ENCODE data around the gene CUX1. TPM values are rescaled to one million over a fixed set of nuclear protein-coding genes. Genes with fewer than 3 reads are reported as not detected.
"Not testable (repeated sequence)": the region's sequence is repeated elsewhere in the genome, so short reads cannot be mapped to it uniquely, and the experiment has no call there.

The CUX1 gene
- total RNA-seq, 1 donor from 2014 or later, result 40.5 TPM

DNA sequence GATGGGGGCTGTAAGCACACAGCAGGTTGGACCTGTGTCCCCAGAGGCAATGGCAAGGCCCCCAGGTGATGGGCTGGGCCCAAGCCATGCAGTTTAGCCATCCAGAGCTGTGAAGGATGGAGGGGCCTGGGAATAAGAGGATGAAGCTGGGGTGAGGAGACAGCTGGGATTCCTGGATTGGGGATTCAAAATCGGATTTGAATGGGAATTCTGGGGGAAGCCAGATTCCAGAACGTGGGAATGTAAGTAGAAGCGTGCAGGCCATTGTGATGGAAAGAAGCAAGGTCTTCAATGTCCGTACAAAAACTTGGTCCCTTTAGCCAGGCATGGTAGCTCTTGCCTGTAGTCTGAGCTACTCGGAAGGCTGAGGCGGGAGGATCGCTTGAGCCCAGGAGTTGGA, 479.1 kb downstream of the CUX1 start:
- TF ChIP-seq, protein P1, sequence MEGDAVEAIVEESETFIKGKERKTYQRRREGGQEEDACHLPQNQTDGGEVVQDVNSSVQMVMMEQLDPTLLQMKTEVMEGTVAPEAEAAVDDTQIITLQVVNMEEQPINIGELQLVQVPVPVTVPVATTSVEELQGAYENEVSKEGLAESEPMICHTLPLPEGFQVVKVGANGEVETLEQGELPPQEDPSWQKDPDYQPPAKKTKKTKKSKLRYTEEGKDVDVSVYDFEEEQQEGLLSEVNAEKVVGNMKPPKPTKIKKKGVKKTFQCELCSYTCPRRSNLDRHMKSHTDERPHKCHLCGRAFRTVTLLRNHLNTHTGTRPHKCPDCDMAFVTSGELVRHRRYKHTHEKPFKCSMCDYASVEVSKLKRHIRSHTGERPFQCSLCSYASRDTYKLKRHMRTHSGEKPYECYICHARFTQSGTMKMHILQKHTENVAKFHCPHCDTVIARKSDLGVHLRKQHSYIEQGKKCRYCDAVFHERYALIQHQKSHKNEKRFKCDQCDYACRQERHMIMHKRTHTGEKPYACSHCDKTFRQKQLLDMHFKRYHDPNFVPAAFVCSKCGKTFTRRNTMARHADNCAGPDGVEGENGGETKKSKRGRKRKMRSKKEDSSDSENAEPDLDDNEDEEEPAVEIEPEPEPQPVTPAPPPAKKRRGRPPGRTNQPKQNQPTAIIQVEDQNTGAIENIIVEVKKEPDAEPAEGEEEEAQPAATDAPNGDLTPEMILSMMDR (IDR thresholded peaks at IDR 0.05; ENCODE audit: insufficient read depth, low read length, severe bottlenecking), result no peak

DNA sequence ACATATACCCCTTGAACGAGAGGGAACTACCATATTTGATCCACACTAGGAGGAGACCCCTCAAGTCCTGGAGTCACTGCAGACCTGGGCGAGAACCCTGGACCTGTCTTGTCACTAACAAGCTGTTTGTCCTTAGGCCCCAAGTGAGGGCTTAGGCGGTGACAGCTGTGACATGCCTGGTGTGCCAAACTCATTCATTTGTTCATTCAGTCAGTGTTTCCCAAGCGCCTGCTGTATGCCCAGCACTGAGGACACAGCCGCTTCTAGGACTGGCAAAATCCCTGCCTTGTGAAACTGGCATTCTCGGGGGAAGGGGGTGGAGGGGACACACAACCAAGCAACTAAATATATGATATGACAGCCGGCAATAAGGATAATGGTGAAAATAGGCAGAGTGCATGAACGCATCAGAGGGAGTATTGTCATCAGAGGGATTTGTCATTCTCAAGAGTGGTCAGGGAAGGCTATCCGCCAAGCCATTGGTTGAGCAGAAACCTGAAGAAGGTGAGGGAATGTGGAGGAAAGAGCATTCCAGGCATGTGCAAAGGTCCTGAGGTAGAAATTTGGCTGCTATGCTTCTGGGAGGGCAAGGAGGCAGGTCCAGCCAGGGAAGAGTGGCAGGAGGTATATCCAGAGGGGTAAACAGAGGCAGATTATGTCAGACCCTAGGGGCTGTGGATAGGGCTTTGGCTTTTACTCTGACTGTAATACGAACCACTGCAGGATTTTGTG, 480.2 kb downstream of the CUX1 start:
- FAIRE-seq (peak; percentile 52), DNase-seq (ENCODE audit: low read depth) (no peak)
- TF ChIP-seq, protein P1 (IDR thresholded peaks at IDR 0.05; ENCODE audit: insufficient read depth, low read length, severe bottlenecking), result no peak
- Histone ChIP-seq H3K4me3 (ENCODE audit: low read depth, low read length) (no peak overlapping the region), H3K27me3 (ENCODE audit: control insufficient read depth, insufficient read depth, low read length) (peaks cover 4% of the 10 kb centered on the region), H3K36me3 (ENCODE audit: control insufficient read depth, insufficient read depth, low read length) (no peaks in the 10 kb centered on the region)

More for the DNA sequence above, 479.1 kb downstream of the CUX1 start:
- Histone ChIP-seq H3K4me3 (ENCODE audit: low read depth, low read length) (no peak overlapping the region), H3K36me3 (ENCODE audit: control insufficient read depth, insufficient read depth, low read length) (no peaks in the 10 kb centered on the region), H3K27me3 (ENCODE audit: control insufficient read depth, insufficient read depth, low read length) (peaks cover 4% of the 10 kb centered on the region)
- DNase-seq (ENCODE audit: low read depth) (no peak), FAIRE-seq (no peak)

GRCh38 chr7:102300643-102301221, 483.3 kb downstream of the CUX1 start:
- Histone ChIP-seq H3K27me3 (ENCODE audit: control insufficient read depth, insufficient read depth, low read length) (peaks cover 4% of the 10 kb centered on the region), H3K36me3 (ENCODE audit: control insufficient read depth, insufficient read depth, low read length) (no peaks in the 10 kb centered on the region), H3K4me3 (ENCODE audit: low read depth, low read length) (no peak overlapping the region)
- DNase-seq (ENCODE audit: low read depth) (no peak), FAIRE-seq (no peak)
- TF ChIP-seq, protein P1 (IDR thresholded peaks at IDR 0.05; ENCODE audit: insufficient read depth, low read length, severe bottlenecking), result peak; percentile 13

DNA sequence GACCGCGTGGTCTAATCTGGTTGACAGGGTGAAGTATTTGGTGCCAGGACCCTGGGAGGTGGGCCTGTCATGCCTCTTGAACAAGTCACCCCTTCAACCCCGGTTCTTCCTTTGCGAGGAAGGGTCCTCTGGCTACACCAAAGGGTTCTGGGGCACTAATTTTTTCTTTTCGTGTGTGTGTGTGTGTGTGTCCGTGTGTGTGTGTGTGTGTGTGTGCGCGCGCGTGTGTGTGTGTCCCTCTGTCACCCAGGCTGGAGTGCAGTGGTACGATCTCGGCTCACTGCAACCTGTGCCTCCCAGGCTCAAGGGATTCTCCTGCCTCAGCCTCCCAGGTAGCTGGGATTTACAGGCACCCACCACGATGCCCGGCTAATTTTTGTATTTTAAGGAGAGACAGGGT, 483.9 kb downstream of the CUX1 start:
- not testable (repeated sequence) for H3K27me3 ChIP-seq (ENCODE audit: control insufficient read depth, insufficient read depth, low read length); H3K36me3 ChIP-seq (ENCODE audit: control insufficient read depth, insufficient read depth, low read length); H3K4me3 ChIP-seq (ENCODE audit: low read depth, low read length); DNase-seq (ENCODE audit: low read depth); FAIRE-seq

- no peak overlapping the region for H3K4me3 ChIP-seq (ENCODE audit: low read depth, low read length)
- H3K27me3 ChIP-seq (ENCODE audit: control insufficient read depth, insufficient read depth, low read length), result peaks cover 4% of the 10 kb centered on the region
- FAIRE-seq (no peak), DNase-seq (ENCODE audit: low read depth) (no peak)
- TF ChIP-seq, protein P1 (IDR thresholded peaks at IDR 0.05; ENCODE audit: insufficient read depth, low read length, severe bottlenecking), result no peak
- H3K36me3 ChIP-seq (ENCODE audit: control insufficient read depth, insufficient read depth, low read length), result no peaks in the 10 kb centered on the region
Measured at GRCh38 chr7:102302025-102302424, 484.6 kb downstream of the CUX1 start.

GRCh38 chr7:102303669-102304422, 486.4 kb downstream of the CUX1 start:
- DNase-seq (ENCODE audit: low read depth) (no peak), FAIRE-seq (no peak)
- TF ChIP-seq, protein P1 (IDR thresholded peaks at IDR 0.05; ENCODE audit: insufficient read depth, low read length, severe bottlenecking), result no peak

More at GRCh38 chr7:102303669-102304422, 486.4 kb downstream of the CUX1 start:
- peaks cover 4% of the 10 kb centered on the region for H3K27me3 ChIP-seq (ENCODE audit: control insufficient read depth, insufficient read depth, low read length)
- no peaks in the 10 kb centered on the region for H3K36me3 ChIP-seq (ENCODE audit: control insufficient read depth, insufficient read depth, low read length)
- H3K4me3 ChIP-seq (ENCODE audit: low read depth, low read length), result no peak overlapping the region
